Ureter (tissue), 1 donor: Measurements from ENCODE around the gene KCNB1. TPM values are rescaled to one million over a fixed set of nuclear protein-coding genes. Genes with fewer than 3 reads are reported as not detected.
"Not testable (repeated sequence)": the region's sequence is repeated elsewhere in the genome, so short reads cannot be mapped to it uniquely, and the experiment has no call there.

ENCODE experiments used
- DNase-seq: peaks from one replicate; pipeline ENCODE4 v3.0.0-alpha.2; 2020; ENCODE audit warnings: low spot score
- total RNA-seq: library from RNA; stranded (reverse); gene quantifications from one replicate; pipeline ENCODE4 v1.2.4, GENCODE V29; 2023
- donor health status: DM: yes; HTN: yes; CAD: no.

Gene KCNB1
- total RNA-seq, 1 donor from 2014 or later: 1.6 TPM

DNA sequence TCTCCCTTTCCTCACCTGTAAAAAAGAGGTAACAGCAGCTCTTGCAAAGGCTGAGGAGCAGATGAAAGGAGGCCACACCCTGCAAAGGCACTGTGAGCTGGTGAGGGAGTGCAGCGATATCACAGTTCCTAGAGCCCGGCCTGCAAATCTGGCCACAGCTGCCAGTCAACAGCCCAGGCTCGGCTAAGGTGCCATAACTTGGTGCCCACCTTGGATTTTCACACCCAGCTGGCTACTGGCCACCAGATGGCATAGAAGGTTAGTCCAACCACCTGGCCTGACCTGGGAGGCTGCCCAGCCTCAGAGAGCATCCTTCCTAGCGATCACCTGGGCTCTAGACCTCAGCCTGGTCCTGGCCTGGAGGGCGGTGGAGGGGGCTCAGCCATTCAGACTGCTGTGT lies 46.8 kb downstream of the KCNB1 start:
- no peak for DNase-seq

DNA sequence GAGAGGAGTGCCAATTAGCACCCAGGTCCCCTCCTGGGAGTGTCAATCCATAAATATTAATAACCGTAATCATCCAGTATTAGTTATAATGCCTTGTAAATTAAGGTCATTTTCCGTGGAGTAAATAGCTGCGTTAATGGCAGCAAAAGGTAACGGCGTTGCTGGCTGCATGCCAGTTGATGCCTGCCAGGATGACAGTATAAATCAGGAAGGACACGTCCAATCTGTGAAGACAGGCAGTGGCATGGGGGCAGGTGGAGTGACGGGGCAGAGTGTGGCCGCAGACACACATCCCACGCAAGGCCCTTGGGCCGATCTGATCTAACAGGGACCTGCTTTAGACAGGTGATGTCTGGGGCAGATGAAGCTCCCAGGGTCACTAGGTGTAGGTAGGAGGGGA lies 49.1 kb downstream of the KCNB1 start:
- no peak for DNase-seq

DNA sequence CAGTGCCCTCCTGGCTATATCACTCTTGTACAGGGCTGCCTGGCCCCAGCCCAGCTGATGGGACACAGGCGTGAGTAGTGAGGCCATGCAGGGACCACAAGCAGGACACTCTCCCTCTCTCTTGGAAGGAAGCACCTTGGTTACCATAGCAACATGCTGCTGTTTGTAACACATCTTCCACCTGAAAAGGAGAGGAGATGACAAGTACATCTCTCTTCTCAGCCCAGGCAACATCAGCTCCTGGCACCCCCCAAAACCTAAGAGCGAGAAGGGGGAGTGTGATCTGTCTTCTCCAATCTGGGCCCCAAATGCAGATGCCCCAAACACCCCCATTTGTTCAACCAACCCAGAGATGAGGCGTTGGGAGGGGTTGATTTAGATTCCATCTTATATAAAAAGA lies 49.9 kb downstream of the KCNB1 start:
- DNase-seq: no peak

DNA sequence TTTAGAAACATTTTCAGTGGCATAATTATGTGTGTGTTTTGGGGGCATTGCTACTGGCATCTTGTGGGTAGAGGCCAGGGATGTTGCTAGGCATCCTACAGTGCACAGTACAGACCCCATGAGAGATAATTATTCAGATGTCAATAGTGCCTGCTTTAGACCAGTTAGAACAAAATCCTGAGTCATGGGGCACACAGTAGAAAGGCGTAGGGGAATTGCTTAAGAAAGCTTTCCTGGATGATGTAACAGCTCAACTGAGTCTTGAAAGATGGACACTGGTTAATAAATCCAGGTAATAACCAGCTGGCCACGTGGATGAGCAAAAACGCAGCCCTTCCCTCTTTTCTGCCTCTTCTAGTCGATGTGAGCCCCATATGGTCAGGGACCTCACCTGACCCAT lies 51.1 kb downstream of the KCNB1 start:
- no peak for DNase-seq

DNA sequence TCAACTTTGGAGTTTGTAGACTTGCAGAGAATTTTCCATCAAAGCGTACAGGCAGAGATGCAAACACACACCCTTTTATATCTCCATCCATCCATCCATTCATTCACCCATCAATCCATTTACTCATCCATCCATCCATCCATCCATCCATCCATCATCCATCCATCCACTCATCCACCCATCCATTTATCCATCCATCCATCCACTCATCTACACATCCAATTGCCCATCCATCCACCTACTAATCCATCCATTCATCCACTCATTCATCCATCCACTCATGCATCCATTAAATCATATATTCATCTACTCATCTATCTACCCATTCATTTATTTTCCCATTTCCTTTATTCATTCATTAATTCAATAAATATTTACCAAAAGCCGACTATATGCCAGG lies 52.1 kb downstream of the KCNB1 start:
- no peak for DNase-seq

DNA sequence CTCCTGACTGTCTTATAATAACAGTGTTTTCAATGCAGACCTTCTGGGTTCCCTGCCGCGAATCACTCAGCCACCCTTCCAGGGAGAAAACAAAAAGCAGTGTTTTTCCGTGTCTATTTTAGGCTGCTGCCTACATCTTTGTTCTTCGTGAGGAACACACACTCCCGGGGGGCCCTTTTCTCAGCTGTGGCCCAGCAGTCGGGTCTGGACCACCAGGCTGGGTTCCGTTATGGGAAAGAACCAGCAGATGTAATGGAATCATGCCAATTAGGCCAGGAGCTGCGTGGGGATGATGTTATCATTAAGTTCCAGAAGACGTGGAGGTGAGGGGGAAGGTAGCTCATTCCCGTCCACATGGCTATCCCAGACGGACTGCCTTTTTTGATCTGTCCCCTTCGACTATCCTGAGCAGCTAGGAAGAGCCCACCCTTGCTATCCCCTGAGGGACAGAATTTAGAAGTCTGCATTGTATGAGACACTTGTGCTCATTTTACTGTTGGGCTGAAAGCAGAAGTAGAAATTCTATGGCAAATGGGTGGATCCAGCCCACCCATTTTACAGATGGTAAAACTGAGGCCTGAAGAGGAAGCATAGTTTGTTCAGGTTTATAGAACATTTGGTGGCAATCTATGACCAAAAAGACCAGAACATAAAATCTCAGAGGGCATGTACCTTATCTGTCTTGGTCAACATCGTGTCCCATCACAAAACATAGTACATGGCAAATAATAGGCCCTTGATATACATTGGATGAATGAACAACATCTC lies 54.5 kb downstream of the KCNB1 start:
- no peak for DNase-seq

DNA sequence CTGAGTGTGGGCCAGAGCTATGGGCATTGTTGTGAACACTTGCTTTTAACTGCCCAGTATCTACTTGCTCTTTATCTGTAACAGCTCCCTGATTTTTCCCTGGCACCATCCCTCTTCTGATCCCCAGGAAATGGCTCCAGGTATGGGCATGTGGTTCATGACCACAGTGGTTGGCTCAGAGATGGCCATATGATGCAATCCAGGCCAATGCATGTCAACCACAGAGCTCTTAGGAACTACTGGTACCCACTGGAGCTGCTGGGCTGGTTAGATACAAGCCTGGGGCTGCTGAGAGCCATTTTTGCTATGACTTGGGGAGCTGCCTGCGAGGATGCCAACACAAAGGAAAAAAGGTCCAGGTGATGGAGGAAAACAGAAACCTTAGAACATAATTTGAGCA lies 55.6 kb downstream of the KCNB1 start:
- DNase-seq: no peak

DNA sequence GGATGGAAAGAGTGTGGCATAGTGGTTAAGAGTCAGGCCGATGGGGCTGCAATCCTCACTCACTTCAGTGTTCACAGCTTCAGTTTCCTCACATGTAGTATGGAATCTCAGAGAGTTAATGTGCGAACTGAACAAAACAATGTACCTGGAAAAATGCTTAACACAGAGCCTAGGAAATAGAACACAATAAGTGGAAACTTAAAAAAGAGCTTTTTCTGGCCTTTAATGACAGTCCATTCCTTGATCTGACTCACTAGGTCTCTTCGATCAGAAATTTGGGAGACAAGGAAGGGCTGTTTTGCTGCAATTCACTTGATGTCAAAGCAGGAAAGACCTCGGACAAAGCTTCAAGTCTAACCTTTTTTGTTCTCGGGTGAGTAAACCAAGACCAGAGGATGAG lies 56.1 kb downstream of the KCNB1 start:
- no peak for DNase-seq

DNA sequence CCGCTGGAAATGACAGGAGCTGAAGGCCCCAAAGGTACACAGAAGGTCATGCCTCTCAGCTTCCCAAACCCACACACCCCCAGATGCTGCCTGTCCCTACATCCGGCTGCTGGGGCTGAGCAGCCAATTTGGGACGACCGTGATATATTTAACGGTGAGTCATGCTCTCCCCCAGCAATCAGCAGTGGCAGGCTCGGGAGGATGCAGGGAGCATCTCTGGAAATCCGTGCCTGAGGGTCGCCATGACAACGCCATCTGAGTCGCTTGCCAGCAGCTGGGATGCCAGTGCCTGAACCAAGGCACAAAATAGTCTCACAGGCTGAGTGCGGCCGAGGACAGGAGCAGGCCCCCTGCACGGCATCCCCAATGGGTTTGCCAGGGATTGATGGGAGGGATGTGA lies 57.9 kb downstream of the KCNB1 start:
- DNase-seq: no peak

DNA sequence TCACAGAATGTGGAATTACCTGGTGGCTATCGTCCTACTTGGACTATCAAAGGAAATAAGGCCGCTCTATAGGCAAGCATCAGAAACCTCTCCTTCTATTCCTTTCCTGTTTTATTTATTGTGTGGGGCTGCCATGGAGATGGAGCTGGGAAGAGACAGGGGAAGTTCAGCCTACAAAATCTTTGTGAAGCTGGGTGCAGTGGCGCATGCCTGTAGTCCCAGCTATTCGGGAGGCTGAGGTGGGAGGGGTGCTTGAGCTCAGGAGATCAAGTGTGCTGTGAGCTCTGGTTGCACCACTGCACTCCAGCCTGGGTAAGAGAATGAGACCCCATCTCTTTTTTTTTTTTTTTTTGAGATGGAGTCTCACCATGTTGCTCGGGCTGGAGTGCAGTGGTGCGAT lies 60.3 kb downstream of the KCNB1 start:
- no peak for DNase-seq

DNA sequence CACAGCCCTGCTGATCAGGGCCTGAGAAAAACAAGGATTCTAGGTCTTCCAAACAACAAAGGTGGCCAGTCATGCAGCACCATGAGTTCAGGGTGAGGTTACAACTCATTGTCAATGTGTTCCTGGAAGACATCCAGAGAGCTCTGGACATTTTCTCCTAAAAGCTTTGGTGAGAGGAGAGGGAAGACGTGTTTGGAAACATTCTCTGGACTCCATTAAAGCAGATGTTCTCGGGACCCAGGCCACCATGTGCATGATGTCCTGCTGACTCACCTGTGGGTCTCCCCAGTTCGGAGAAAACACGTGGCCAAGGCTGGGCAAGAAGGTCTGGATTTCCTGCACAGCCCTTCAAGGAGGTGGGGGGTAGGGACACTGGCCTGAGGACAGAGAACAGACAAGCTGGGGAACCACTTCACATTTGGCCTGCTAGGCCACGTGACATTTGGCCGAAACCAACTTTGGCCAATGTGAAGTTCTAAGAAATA lies 61.6 kb downstream of the KCNB1 start:
- no peak for DNase-seq

DNA sequence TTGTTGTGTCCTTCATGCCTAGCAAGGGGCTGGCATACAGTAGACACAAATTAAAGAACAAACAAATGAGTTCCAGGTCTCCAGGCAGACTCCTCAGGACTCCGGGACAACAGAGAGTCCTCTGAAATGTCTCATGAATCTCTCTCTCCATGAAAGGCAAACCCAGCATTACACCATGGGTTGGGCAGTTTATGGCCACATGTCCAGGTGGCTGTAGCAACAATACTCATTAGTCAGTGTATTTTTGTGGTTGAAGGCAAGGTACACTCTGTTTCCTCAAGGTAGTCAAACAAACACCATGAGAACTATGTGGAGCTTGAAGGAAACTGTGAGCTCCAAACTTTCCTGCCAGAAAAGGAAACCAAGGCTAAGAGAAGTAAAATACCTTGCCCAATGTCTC lies 62.2 kb downstream of the KCNB1 start:
- DNase-seq: no peak

DNA sequence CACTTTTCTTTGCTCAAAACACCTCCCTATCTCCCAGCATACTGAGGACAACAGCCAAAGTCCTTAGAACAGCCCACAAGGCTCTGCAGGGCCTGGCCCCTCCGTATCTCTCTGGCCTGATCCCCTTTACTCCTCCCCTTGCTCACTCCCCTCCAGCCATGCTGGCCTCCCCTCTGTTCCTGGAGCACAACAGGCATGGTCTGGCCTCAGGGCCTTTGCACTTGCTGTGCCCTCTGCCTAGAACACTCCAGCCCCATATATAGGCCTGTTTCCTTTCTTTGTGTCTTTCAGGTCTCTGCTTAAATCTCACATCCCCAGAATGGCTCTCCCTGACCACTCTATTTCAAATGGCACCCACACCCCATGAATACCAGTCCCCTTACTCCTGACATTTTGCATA lies 62.7 kb downstream of the KCNB1 start:
- DNase-seq: no peak

DNA sequence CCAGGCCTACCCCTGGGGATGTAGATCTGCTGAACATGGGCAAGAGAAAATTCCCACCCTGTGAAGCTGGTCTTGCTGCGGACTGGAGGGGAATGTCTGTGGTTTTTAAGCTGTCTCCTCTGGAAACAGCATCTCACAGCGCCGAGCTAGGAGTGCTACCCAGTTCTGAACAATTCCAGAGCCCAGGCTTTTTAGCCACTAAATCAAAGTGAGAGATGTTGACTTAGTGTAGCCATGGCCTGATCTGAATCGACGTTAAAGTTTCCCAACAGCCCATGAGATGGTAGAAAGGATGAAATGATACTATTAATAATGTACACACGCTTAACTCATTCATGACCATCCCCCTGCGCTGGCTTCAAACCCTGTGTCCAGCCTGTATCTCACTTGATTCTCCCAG lies 63.7 kb downstream of the KCNB1 start:
- no peak for DNase-seq

DNA sequence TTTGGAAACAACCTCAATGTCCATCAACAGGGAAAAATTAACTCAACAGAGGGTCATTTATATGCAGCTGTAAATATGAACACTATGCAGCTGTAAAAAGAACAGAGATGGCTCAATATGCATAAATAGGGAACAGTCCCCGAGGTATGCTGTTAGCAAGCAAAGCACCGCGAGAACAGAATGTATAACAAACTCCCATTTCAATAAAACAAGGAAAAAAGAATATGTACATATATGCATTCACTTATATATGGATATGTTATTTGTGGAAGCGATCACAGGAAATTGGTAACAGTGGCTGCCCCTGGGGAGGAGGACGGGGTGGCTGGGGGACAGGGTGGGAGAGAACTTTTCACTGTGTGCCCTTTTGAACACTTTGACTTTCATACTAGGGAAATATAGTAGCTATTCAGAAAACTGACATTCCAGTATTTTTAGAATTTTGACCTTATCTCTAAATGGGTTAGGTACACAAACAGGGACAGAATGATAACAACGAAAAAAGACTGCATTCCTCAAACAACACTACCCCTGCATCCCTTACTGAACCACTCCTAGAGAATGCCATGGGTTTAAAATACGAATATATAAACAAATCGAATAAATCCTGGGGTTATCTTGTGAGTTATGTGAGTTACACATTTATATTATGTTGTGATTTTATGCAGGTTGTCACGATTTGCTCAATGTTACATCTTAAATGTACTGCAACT lies 64.5 kb downstream of the KCNB1 start:
- DNase-seq: no peak

DNA sequence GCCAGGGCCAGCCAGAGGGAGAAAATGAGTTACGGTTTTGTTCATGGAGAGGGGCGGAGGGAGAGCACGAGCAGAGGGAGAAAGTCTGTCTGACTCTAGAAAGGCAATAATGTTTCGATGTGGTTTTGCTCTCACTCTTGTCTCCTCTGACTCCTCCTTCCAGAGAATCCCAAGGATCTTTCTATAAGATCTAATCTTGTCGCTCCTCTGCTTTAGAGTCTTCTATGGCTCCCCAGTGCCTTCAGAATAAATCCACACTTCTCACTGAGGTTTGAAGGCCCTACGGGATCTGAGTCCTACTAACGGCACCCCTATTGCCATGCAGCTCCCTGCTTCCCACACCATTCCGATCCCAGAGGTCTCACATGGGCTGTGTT lies 66.8 kb downstream of the KCNB1 start:
- DNase-seq: no peak

DNA sequence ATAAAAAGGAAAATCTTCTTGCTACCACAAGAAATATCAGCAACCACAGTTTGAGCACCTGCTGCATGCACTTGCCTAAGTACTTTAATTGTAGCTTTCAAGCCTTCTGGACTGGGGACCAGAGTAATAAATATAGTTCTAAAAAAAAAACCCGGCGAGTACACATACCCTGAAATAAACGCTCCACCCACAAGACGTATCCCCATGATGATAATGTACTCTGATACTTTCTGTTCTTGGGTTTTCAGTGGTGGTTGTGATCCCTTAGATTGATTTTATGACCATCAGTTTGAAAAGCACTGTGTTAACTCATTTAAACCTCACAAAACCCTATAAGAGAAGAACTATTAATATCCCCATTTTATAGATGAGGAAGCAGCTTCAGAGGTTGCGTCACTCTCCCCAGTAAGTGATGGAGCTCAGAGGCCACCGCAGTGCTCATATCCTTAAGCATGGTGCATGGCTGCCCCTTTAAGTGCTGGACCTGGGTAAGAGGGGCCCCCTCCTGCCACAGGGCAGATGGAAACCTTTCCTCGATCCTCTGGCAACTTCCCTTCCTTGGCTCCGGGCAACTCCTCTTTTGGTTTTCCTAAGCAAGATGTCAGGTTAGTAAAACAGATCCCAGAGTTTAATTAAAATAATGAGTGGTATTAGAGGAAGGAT lies 67.3 kb downstream of the KCNB1 start:
- no peak for DNase-seq

DNA sequence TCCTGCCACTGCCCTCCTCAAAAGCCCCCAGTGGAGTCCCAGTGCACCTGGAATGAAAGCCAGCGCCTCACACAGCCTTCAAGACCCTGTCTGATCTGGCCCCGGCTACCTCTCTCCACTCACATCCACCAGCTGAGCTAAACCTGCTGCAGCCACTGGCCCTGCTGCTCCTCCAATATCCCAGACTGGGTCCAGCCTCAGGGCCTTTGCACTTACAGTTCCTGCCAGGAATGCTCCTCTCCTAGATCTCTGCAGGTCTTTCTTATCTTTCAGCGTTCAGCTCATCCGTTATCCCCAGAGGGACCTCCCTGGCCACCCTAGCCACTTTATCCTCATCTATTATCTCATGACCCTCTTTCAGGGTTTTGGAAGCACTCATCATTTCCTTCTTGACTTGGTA lies 68.8 kb downstream of the KCNB1 start:
- DNase-seq: no peak

DNA sequence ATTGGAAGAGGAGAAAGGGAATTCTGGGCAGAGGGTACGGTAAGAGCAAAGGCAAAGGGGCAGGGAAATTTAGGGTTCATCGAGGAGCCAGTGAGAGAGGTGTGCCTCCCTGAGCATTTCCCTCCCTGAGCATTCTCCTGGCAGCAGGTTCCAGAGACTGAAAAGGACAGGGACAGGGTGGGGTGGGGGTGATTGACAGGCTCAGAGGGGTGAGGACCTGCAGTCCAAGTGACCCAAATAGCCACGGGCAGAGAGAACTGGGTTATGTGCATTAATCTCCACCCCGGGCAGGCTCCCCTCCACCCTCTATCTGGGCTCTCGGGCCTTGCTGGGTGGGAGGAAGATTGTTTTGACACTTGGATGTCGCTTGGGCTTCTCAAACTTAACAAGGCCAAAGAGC lies 69.5 kb downstream of the KCNB1 start:
- no peak for DNase-seq

DNA sequence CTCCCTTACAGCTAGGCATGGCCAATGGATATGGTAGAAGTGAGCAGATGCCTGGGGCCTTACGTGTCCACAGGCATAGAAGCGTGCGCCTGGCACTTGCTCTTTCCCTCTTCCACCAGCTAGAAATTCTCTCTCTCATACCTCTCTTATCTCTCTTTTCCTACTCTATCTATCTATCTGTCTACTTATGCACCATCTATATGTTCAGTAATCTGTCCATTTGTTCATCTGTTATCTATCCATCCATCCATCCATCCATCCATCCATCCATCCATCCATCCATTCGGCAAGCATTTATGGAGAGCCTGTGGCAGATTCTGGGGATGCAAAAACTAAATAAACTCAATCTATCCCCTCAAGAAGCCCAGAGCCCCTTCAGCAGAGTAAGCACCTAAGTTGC lies 70.2 kb downstream of the KCNB1 start:
- no peak for DNase-seq

DNA sequence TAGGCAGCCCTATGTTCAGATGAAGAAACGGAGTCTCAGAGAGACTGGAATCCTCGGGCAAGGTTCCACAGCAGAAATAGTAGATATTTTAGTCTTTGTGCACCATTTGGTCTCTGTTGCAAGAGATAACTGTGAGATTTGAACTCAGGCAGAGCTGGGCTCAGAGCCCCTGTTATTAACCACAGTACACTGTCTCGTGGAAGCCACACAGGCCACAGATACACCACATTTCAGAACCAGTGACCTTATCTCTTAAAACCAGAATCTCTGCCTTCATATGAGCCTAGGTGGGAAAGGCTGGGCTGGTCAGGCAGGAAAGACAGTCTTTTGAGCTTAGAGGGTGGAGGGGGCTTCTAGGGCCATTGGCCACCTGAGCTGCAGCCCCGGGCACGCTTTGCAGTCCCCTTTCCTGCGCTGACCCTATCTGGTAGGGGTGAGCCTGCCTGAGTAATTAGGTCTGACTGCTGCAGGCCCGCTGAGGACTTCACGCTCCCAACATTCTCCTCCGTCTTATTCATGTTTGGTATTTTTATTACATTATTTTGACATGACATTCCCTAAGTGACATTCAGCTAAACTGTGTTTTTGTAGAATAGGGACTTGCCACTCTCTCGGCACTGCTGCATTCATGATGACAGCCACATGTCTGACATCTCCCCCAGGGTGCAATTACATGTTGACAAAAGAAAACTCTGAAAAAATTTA lies 71.1 kb downstream of the KCNB1 start:
- no peak for DNase-seq

DNA sequence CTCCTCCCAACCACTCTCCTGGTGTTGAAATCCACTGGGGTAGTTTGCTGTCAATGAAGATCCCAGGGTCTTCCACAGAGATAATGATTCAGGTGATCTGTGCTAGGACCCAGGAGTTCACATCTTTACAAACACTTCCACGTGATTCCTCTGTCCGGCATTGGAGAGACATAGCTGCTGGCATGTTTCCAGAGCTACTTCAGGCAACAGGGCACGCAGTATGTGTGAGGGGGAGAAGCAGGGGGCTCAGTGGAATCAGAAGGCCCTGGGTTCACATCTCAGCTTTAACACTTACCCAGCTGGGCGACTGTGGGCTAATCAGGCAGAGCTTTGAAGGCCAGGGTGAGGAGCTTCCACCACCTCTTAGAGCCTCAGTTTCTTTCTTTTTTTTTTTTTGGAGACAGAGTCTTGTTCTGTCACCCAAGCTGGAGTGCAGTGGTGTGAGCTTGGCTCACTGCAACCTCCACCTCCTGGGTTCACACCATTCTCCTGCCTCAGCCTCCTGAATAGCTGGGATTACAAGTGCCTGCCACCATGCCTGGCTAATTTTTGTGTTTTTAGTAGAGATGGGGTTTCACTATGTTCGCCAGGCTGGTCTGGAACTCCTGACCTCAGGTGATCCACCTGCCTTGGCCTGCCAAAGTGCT lies 72.4 kb downstream of the KCNB1 start:
- DNase-seq: not testable (repeated sequence)
